Measurements from ENCODE around the gene CCDC92.
"Not testable (repeated sequence)": the region's sequence is repeated elsewhere in the genome, so short reads cannot be mapped to it uniquely, and the experiment has no call there.

The CCDC92 gene

GRCh38 chr12:123949770-123950165 lies 22.9 kb downstream of the CCDC92 start:
- no peak for DNase-seq (ENCODE audit: low spot score)

DNA sequence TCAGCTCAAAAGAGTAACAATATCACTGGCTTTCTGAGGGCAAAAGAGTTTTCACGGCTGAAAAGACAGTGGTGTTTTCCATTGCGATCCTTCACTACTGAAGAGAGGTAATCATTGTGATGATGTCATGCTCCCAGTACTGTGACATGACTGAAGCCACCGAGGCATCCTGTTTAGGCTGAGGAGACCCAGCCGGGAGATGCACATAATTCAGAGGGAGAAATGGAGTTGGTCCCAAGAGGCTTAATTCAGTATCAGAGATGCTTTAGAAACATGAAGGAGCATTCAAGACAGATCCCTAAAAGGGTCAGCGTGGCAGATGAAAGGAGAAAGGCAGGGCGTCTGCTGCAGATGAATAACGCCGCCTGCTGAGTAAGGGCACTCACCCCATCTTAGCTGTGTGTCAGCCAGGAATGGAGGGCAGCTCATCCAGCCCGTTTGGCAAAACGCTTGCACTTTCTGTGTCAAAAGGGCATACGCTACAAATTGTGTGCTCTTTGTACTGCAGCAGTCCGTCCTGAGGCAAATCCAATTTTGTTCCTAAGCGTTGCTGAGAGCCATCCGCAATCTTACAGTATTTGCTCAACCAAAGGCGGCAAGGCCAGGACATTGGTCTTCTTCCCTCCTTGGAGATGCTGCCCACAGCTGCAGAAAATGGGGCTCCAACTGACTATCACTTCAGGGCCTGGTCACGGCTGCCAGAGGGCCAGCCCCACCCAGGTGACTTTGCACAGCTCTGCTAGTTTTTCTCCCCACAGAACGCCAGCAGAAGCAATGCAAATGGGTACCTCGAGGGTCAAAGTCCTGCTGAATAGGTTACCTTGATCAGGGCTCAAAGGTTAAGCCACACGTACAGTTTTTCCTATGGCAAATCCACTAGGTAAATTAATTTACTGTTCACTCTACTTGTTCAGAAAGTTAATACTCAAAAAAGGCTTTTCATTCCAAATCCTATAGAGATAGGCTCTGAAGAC lies 23.5 kb downstream of the CCDC92 start:
- DNase-seq (ENCODE audit: low spot score): no peak

DNA sequence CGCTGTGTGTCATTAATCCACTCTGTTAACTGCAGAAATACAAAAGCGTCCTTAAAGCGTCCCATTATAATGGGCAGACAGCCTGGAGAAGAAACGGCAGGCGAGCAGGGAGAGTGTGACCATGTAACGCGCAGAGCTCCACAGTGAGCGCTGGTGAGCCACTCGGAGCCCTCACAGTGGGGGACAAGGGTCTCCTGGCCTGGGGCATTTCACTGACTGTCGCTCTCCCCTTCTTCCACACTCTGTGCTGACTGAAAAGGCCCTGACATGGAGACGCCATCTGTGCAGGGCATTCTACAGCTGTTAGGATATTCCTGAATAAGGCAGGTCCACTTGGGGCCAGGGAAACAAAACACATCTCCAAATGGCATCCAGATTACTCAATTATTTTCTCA lies 24.2 kb downstream of the CCDC92 start:
- peak; percentile 52 for DNase-seq (ENCODE audit: low spot score)

GRCh38 chr12:123947531-123947930 lies 25.1 kb downstream of the CCDC92 start:
- DNase-seq (ENCODE audit: low spot score): not testable (repeated sequence)

GRCh38 chr12:123946516-123947505 lies 25.8 kb downstream of the CCDC92 start:
- not testable (repeated sequence) for DNase-seq (ENCODE audit: low spot score)

GRCh38 chr12:123946152-123946515 lies 26.5 kb downstream of the CCDC92 start:
- DNase-seq (ENCODE audit: low spot score): no peak

DNA sequence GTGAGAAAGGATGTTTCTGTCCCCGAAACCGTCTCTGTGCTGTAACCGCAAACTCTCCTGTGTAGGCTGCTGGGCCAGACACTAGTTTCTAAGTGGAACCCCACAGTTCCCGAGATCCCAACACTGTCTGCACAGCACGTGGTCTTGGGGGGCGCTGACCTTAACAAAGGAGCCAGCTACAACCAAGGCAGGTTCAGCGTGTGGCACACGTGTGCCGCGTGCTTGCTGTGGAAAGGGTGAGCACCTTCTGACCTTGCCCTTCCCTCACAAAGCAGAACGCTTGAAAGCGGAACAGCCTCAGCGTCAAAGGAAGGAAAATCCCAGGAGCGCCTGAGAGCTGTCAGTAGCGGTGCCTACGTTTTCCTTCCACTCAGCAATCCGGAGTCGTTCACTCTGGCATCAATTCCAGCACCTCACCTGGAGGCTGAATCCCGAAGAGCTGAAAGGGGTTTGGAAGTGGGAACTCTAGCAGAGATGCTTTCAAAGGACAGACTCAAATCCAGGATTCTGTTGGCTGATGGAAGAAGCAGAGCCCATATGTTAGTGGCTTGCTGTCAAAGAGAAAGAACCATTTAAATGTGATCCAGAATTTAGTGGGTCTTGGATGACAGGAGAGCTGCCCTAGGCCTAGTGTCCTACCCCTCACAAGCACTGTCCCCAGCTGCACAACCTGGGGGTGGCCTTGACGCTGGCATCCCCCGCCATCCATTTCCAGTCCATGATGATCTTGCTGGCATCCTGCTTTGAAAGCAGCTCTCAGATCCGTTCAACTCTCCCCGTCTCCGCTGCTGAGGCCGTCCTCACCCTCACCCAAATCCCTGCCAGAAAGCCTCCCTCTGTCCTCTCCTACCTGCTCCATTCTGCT lies 27.1 kb downstream of the CCDC92 start:
- no peak for DNase-seq (ENCODE audit: low spot score)

- no peak for DNase-seq (ENCODE audit: low spot score)
These were observed 27.9 kb downstream of the CCDC92 start for GRCh38 chr12:123944696-123945095.

GRCh38 chr12:123943816-123944215 lies 28.8 kb downstream of the CCDC92 start:
- no peak for DNase-seq (ENCODE audit: low spot score)

DNA sequence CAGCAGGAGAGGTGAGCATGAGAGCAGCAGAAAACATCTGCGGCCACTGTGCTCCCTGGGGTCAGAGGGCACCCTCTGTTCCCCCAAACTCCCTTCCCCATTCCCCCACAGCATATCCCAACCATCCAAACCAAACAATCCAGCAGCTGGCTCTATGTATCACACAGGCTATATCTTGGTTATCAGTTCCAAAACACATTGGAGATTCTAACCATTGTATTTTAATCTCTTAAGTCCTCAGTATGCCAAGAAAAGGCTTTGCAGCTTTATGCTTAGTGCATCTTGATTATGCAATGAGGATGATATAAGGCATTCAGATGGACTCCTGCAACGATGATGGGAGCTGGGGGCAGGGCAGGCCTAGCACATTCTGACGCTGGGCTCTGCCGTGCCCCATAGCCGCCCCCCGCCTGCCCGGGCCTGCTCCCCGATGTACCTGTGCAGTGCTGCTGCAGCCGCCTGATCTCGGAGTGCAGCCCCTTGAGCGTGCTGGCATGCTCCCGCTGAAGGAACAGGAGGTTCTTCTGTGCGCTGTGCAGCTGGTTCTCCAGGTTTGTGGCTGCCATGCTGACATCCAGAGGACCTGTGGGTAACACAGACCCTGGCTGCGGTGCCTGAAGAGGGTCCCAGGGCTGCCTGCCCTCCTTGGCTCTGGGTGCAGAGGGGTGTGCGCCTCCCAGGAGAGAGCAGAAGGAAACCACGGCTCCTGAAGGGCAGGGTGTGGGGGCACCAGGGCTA lies 29.6 kb downstream of the CCDC92 start:
- DNase-seq (ENCODE audit: low spot score): no peak

- peak; percentile 76 for DNase-seq (ENCODE audit: low spot score)
These were observed 30.4 kb downstream of the CCDC92 start for GRCh38 chr12:123942238-123942653.

DNA sequence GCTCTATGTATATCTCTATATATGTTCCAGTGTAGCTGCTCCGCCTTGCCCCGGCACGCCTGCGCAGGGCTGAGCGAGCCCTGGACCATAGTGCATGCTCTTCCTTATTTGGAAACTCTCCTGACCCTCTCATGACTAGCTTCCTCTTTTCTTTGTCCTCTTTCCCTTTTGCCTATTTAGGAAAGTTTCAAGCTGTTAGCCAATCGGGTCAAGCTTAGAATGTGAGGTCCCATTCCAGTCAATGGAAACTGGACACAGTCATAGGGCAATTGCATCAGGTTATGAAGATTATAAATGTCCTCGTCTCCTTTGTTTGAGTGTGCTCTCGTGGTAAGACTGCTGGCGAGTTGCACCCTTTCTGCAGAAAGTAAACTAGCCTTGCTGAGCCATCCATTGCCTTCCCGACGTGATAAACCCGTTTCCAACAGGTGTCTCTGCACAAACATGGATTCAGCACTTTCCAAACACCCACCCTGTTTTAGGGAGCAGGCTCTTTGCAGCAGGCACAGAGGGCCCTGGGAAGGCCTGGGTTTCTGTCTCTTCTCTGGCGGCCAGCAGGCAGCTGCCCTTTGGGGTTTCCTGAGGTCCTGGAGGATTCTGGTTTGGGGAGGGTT lies 30.9 kb downstream of the CCDC92 start:
- DNase-seq (ENCODE audit: low spot score): no peak

DNA sequence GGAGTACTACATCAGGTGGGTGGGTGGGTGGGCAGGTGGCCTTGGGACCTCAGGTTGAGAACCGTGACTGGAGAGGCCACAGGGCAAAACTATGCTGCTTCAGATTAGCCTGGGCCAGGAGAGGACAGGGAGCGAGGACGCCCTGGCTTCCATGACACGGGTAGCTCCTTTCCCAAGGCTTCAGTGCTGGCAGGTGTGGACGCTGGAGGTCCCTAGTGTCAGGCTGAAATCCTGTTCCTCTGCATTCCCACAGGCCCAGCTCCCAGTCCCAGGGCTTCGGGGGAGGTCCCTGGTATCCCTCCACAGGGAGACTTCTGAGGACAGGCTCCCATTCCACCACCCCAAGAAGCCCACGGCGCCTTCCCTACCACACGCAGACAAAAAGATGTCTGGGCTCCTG lies 31.6 kb downstream of the CCDC92 start:
- DNase-seq (ENCODE audit: low spot score): no peak

DNA sequence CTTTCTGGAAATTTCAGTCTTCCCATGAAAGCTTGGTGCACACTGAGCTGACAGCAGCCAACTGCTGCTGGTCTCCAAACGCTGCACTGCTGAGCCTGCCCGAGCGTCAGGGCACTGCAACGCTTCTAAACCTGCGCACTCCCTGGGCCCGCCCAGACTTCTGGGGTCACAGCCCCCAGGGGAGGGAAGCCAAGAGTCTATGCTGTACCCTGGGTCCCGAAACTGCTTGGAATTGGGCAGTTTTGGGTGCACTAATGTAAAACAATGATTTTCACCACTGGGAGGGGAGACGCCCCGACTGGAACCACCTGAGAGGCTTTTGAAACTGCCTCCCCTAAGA lies 32.0 kb downstream of the CCDC92 start:
- no peak for DNase-seq (ENCODE audit: low spot score)

- no peak for DNase-seq (ENCODE audit: low spot score)
These were observed 32.7 kb downstream of the CCDC92 start for GRCh38 chr12:123939716-123940626.

GRCh38 chr12:123938679-123939480 lies 33.8 kb downstream of the CCDC92 start:
- no peak for DNase-seq (ENCODE audit: low spot score)

GRCh38 chr12:123937707-123938591 lies 34.7 kb downstream of the CCDC92 start:
- DNase-seq (ENCODE audit: low spot score): no peak

Measured in Ammon's horn (tissue), 1 donor.